Activated CD4-positive, alpha-beta T cell treated with anti-CD3 and anti-CD28 coated beads for 36 hours (primary cell): Measurements from ENCODE around the gene CDHR4. TPM values are rescaled to one million over a fixed set of nuclear protein-coding genes. Genes with fewer than 3 reads are reported as not detected.
"Not testable (repeated sequence)": the region's sequence is repeated elsewhere in the genome, so short reads cannot be mapped to it uniquely, and the experiment has no call there.

Experiments
- ATAC-seq: fragments of 200-7000 bp; cut with Tn5 transposase; one replicate; pipeline ENCODE4 v1.10.0; 2021; ENCODE audit warnings: mild to moderate bottlenecking, moderate library complexity
- CTCF ChIA-PET: fragments of 350-600 bp; sonication (Branson Sonifier 250); formaldehyde crosslinking; loops from one replicate; lab custom pipeline; 2021; ENCODE audit warnings: antibody characterized with exemption; lab: Charles Lee
- POLR2A ChIA-PET: fragments of 350-600 bp; sonication (Branson Sonifier 250); formaldehyde crosslinking; loops from one replicate; lab custom pipeline; 2021; ENCODE audit warnings: antibody characterized with exemption, inconsistent platforms; lab: Charles Lee
- DNase-seq: peaks from one replicate; pipeline ENCODE4 v3.0.0-alpha.2; 2020
- H3K27ac Mint-ChIP-seq: one replicate; pipeline ENCODE4 v1.8.0; 2021; ENCODE audit warnings: mixed read lengths
- H3K27me3 Mint-ChIP-seq: one replicate; pipeline ENCODE4 v1.8.0; 2021; ENCODE audit warnings: mixed read lengths
- H3K36me3 Mint-ChIP-seq: one replicate; pipeline ENCODE4 v1.8.0; 2021; ENCODE audit warnings: low read depth, mixed read lengths
- H3K4me1 Mint-ChIP-seq: one replicate; pipeline ENCODE4 v1.8.0; 2021; ENCODE audit warnings: mixed read lengths
- H3K4me3 Mint-ChIP-seq: one replicate; pipeline ENCODE4 v1.8.0; 2021; ENCODE audit warnings: mild to moderate bottlenecking, moderate library complexity, mixed read lengths
- H3K9me3 Mint-ChIP-seq: one replicate; pipeline ENCODE4 v1.8.0; 2021; ENCODE audit warnings: low read depth, mixed read lengths
- intact Hi-C, 2 experiments: fragments of 100-400 bp; cut with DNase I in 1 of 2; cut with micrococcal nuclease in 1 of 2; formaldehyde crosslinking; loops; one replicate each; pipeline versions ENCODE4 v1.14.2 to v1.15.1; 2022 to 2024; cut with DNase I, micrococcal nuclease
- total RNA-seq, 2 experiments: library from RNA; stranded (reverse); gene quantifications; one replicate each; pipeline ENCODE4 v1.2.3, GENCODE V29; 2021

The CDHR4 gene
- total RNA-seq, 2 experiments from 2014 or later, result 0.32 TPM; not detected in 1

DNA sequence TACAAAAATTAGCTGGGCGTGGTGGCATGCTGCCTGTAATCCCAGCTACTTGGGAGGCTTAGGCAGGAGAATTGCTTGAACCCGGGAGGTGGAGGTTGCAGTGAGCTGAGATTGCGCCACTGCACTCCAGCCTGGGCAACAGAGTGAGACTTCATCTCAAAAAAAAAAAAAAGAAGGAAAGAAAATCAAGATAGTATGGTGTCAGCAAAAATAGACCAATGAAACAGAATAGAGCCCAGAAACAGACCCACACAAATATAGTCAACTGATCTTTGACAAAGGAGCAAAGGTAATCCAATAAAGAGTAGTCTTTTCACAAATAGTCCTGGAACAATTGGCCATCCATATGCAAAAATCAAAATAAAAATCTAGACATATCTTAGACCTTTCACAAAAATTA, 23.5 kb upstream of the CDHR4 start:
- H3K4me3 Mint-ChIP-seq, DNase-seq, POLR2A ChIA-PET, H3K9me3 Mint-ChIP-seq, H3K4me1 Mint-ChIP-seq, ATAC-seq, H3K36me3 Mint-ChIP-seq, intact Hi-C loops, H3K27me3 Mint-ChIP-seq, CTCF ChIA-PET, H3K27ac Mint-ChIP-seq: not testable (repeated sequence)

DNA sequence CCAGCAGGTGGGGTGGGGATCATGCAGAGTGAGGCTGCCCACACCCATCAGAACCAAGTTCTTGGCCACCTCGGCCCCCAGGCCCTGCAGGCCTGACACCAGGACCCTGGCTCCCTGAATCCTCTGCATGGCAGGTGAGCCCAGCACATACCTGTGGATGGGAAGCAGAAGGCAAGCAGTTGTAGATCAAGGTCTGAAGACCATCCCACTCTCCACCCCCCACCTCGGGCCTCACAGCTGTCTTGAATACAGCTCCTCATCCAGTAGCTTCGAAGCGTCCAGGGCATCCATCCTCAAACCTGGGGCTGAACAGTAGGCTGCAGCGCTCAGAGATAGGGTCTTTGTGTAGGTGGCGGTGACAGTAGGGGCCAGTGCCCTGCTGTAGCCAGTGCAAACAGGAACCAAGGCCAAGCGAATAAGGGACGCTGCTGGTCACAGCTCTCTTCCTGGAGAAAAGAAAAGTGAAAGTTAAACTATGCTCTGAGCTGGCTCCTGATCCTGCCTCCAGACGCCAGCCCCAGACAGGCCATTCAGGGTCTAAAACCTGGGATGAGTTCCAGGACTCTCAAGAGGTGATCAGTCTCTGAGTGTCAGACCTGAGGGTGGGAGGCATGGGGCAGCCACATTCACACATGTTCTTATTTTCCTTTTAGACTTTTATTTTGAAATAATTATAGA, 14.0 kb upstream of the CDHR4 start, which contains the start of gene UBA7:
TSS of gene UBA7 (minus strand) at position 457 of the 678 bp plus-strand sequence. CDS start at position 291, 166 bp downstream.
- ChIA-PET CTCF (interaction anchor here (0.6 to 4.7 kb wide), 4 partner anchors 9 to 1143 kb away, joined by 3 to 27 read pairs (median 15); partner anchors contain the start of gene INKA1), POLR2A (interaction anchor here (0.6 to 2.4 kb wide), 5 partner anchors 9 to 397 kb away, joined by 3 to 16 read pairs (median 3); partner anchors contain the start of genes GMPPB and INKA1)
- peaks cover 14% of the 10 kb centered on the region for H3K4me1 Mint-ChIP-seq
- H3K4me3 Mint-ChIP-seq, result peak within 1 kb of the TSS; percentile 89
- peak within 1 kb of the TSS; percentile 95 for H3K27ac Mint-ChIP-seq
- H3K27me3 Mint-ChIP-seq, result no peaks in the 10 kb centered on the region
- peak; percentile 92 for ATAC-seq
- H3K9me3 Mint-ChIP-seq, result no peaks in the 10 kb centered on the region
- H3K36me3 Mint-ChIP-seq, result peaks cover 10% of the 10 kb centered on the region
- intact Hi-C loops, result loop anchor here in 1 of 2 experiments (1.0 kb wide), 2 partner anchors 10 to 43 kb away; partner anchors contain the start of genes INKA1 and TRAIP
- DNase-seq, result peak; percentile 62

DNA sequence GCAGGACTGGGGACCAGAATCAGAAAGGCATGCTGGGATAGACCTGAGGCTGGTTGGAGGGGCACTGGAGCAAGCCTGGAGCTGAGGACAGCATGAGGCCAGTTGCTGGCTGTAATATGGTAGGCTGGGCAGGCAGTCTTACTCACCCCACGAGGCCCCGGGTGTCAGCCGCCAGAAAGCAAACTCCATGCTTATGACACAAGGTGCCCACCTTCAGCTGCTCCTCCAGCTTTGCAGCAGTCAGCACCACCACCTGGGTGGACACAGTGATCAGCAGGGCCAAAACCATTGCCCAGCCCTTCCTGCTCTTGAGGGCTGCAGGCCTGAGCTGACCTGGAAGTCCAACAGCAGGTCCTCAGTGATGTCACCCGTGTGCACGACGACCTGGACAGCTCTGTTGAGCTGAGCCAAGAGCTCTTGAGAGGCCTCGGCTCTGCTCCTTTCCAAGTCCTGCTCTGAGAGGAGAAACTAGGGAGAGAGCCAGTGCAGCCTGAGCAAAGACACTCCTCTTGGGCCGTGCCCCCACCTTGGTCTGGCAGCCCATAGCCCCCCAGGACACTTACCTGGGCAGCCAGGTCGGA, 13.3 kb upstream of the CDHR4 start:
- CTCF ChIA-PET, result interaction anchor here (0.6 to 4.7 kb wide), 5 partner anchors 8 to 1142 kb away, joined by 3 to 27 read pairs (median 6); partner anchors contain the start of gene INKA1
- no peak for DNase-seq
- Mint-ChIP-seq H3K4me3 (peak overlapping the region; percentile 89), H3K27ac (peak overlapping the region; percentile 95), H3K36me3 (peaks cover 10% of the 10 kb centered on the region), H3K4me1 (peaks cover 14% of the 10 kb centered on the region), H3K27me3 (no peaks in the 10 kb centered on the region), H3K9me3 (no peaks in the 10 kb centered on the region)
- ATAC-seq, result peak; percentile 7
- POLR2A ChIA-PET, result interaction anchor here (0.6 to 2.4 kb wide), 4 partner anchors 9 to 1170 kb away, joined by 3 to 16 read pairs (median 3); partner anchors contain the start of gene INKA1
- intact Hi-C loops, result loop anchor here in 1 of 2 experiments (1.0 kb wide), 1 partner anchor 43 kb away; the partner anchor contains the start of gene TRAIP

DNA sequence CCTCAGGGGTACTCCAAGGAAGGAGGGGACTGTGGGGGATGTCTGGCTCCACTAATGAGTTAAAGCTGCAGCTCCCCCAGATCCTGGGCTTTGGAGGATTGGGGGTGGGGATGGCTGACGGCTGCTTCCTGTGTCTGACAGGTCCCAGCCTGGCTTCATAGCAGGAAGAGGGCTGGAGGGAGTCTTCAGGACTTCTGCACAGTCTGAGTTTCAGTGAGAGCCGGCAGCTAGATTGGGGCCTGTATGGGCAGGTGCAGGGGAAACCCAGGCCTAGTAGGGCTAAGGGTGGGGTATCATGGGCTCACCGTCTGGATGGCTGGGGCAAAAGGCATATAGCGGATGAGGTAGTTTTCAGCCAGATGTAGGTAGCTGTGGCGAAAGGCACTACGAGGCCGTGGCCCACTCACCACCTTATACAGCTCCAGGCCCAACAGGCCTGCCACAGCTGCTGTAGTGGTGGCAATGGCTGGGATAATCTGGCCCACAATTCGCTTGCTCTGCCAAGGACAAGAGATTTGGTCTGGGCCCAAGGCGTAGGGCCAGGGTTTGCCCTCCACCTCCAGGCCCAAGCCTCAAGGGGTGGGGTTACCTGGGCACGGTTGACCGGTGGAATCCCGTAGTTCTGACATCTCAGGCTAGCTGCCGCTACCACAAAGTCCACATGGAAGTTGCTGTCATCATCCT, 7.9 kb upstream of the CDHR4 start:
- H3K27ac Mint-ChIP-seq, result no peak overlapping the region

DNA sequence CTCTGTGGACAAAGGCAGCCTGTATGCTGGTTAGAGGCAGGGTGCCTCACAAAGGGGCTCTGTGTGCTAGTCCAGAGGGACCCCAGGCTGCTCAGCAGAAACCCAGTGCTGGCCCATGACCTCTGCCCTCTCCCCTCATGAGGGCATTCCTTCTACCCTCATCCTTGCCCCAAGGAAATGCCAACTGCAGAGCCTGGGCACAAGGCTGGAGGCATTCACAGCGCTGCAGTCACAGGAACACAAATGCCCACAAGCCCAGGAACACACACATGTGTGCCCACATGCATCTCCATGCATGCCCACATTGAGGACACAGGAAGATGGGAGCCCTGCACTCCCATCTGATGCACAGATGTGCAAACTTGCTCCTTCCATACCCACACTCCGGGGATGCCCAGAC, 7.2 kb upstream of the CDHR4 start:
- intact Hi-C loops, result no loop called here
- no peak overlapping the region for H3K4me3 Mint-ChIP-seq
- DNase-seq, result no peak
- ChIA-PET CTCF (interaction anchor here (1.3 to 5.2 kb wide), 2 partner anchors 32 to 87 kb away, joined by 4 to 56 read pairs; partner anchors contain the start of gene AMIGO3), POLR2A (interaction anchor here (0.6 kb wide), 1 partner anchor 13 kb away, joined by 3 read pairs; no protein-coding TSS in a partner anchor)
- H3K27me3 Mint-ChIP-seq, result peaks cover 2% of the 10 kb centered on the region
- H3K9me3 Mint-ChIP-seq, result no peaks in the 10 kb centered on the region
- H3K36me3 Mint-ChIP-seq, result peaks cover 7% of the 10 kb centered on the region
- H3K4me1 Mint-ChIP-seq, result peaks cover 40% of the 10 kb centered on the region
- no peak overlapping the region for H3K27ac Mint-ChIP-seq
- no peak for ATAC-seq

More for the DNA sequence above, 7.9 kb upstream of the CDHR4 start:
- DNase-seq (no peak), ATAC-seq (no peak)
- Mint-ChIP-seq H3K4me1 (peaks cover 37% of the 10 kb centered on the region), H3K36me3 (peaks cover 7% of the 10 kb centered on the region), H3K9me3 (no peaks in the 10 kb centered on the region), H3K27me3 (no peaks in the 10 kb centered on the region), H3K4me3 (no peak overlapping the region)
- ChIA-PET POLR2A (no interaction called here), CTCF (interaction anchor here (0.5 to 2.4 kb wide), 4 partner anchors 32 to 729 kb away, joined by 4 to 10 read pairs (median 4); partner anchors contain the start of gene AMIGO3)
- intact Hi-C loops, result no loop called here

DNA sequence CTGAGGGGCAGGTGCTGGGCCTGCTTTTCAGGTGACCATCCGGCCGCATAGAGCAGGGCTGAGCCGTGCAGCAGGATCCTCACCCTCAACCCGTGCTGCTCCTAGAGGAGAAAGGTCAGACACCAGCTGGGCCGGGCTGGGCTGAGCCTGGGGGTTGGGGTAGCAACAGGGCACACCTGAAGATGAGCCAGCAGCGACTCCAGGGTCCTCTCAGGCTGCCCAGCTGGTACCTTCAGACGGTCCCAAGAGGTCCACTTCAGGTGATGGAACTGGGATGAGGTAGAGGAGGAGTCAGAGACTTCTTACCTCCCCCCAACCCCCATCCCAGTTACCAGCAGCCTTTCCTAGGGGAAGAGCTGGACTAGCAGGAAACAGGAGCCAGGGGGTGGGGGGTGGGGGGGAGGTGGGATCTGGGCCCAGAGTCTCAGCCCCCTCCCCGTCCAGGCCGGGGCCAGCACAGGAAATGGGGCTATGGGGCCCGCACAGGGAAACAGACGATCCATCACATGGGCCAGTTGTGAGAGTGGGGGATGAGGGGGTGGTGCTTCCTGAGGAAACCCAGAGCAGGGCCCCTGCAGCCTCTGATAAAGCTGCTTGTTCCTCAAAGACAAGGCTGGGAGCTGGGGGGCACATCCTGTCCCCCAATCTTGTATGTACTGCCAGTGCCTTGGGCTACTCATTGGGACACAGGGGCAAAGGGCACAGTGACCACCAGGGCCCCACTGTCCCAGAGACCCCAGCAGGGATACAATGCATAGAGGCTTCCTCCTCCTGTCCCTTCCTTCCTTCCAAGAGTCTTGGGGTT, 6.4 kb upstream of the CDHR4 start:
- Mint-ChIP-seq H3K27ac (no peak overlapping the region), H3K27me3 (peaks cover 8% of the 10 kb centered on the region), H3K4me3 (no peak overlapping the region), H3K4me1 (peaks cover 42% of the 10 kb centered on the region), H3K36me3 (peaks cover 6% of the 10 kb centered on the region), H3K9me3 (no peaks in the 10 kb centered on the region)
- CTCF ChIA-PET, result interaction anchor here (1.0 to 5.2 kb wide), 2 partner anchors 33 to 295 kb away, joined by 3 to 56 read pairs; no protein-coding TSS in a partner anchor
- intact Hi-C loops, result no loop called here
- ATAC-seq (no peak), DNase-seq (peak; percentile 61)
- POLR2A ChIA-PET, result interaction anchor here (0.6 kb wide), 1 partner anchor 14 kb away, joined by 3 read pairs; no protein-coding TSS in a partner anchor

DNA sequence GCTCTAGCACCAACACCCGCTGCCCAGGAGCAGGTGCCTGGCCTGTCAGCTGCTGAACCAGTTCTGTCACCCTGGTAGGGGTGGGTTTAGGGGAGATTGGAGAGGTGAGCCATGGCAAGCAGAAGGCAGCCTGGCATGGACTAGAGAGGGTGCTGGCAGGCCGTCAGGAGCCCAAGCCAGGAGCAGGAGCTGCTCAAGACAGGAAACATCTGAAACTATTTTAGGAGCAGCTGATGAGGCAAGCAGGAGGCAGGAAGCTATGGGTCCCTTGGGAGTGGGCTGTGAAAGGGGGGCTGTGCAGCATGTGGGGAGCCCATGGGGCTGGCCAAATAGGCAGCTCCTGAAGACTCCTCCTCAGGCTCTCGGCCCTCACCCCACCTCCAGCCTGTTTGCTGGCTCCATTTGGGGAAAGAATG, 5.7 kb upstream of the CDHR4 start:
- intact Hi-C loops, result no loop called here
- peaks cover 42% of the 10 kb centered on the region for H3K4me1 Mint-ChIP-seq

DNA sequence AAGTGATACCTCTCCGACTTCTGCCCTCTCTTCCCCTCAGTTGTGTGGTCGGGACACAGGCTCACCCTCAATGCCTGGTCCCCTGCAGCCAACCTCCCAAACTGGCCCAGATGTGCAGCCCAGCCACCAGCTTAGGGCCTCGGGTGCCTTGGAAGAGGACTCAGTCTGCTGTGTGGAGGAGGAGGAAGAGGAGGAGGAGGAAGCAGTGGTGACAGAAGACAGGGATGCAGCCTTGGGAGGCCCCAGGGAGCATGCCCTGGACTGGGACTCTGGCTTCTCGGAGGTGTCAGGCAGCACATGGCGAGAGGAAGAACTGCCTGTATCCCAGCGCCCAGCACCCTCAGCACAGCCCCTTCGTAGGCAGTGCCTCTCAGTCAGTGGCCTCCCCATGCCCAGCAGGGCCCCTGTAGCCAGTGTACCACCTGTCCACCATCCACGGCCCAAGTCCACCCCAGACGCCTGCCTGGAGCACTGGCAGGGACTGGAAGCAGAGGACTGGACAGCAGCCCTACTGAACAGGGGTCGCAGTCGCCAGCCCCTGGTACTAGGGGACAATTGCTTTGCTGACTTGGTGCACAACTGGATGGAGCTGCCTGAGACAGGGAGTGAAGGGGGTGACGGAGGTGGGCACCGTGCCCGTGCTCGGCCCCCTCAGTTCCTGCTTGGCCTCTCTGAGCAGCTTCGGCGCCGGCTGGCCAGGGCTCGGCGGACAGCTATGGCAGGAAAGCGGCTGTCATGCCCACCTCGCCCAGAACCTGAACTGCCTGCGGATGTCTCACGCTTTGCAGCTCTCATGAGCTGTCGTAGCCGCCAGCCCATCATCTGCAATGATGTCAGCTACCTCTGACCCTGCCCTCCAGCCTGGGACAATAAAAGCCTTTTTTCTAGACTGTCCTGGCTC, 4.7 kb upstream of the CDHR4 start:
- Mint-ChIP-seq H3K4me1 (peaks cover 42% of the 10 kb centered on the region), H3K27ac (no peak overlapping the region), H3K36me3 (no peaks in the 10 kb centered on the region), H3K9me3 (no peaks in the 10 kb centered on the region), H3K4me3 (peak overlapping the region; percentile 79), H3K27me3 (peaks cover 10% of the 10 kb centered on the region)
- ChIA-PET CTCF (interaction anchor here (0.5 to 5.2 kb wide), 13 partner anchors 9 to 377 kb away, joined by 3 to 56 read pairs (median 4); partner anchors contain the start of genes IP6K1 and UBA7), POLR2A (interaction anchor here (2.9 kb wide), 1 partner anchor 9 kb away, joined by 16 read pairs; the partner anchor contains the start of gene UBA7)
- no peak for ATAC-seq
- intact Hi-C loops, result loop anchor here in 1 of 2 experiments (5.0 kb wide), 1 partner anchor 103 kb away; no protein-coding TSS in a partner anchor
- no peak for DNase-seq

More for the DNA sequence above, 5.7 kb upstream of the CDHR4 start:
- Mint-ChIP-seq H3K27me3 (peaks cover 10% of the 10 kb centered on the region), H3K27ac (peak overlapping the region; percentile 55), H3K4me3 (no peak overlapping the region), H3K36me3 (peaks cover 5% of the 10 kb centered on the region), H3K9me3 (no peaks in the 10 kb centered on the region)
- ChIA-PET CTCF (interaction anchor here (0.5 to 5.2 kb wide), 7 partner anchors 8 to 295 kb away, joined by 3 to 56 read pairs (median 4); partner anchors contain the start of gene UBA7), POLR2A (interaction anchor here (2.9 kb wide), 1 partner anchor 8 kb away, joined by 16 read pairs; the partner anchor contains the start of gene UBA7)
- no peak for ATAC-seq
- no peak for DNase-seq

DNA sequence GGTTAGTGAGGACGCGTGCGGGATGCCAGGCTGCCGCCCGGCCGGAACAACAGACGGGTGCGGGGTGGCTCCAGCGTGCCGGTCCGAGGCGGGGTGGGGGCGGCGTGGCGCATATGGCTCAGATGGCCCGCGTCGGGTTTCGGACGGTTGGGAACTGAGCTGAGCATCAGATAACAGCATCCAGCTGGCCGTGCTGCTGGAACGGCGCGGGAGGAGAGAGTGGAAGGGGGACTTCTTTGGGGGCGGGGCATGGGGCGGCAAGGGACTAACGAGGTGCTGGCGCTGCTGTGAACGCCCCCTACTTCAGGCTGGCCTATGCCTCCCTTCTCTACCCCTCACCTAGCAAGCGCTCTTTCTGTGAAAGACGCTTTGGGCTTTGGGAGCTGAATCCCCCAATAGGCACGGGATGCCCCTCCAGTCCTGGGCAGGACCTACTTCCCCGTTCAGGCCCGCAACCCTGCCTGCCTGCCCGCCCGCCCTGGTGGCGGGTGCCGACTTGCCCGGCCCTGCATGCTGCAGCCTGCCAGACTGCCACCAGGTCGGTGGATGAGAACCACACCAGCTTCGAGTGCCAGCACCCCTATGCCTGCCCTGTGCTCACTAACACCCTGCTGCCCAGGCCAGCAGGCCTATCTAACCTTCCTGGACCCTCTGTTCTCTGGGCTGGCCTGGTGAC, 3.9 kb upstream of the CDHR4 start:
- Mint-ChIP-seq H3K9me3 (no peaks in the 10 kb centered on the region), H3K4me3 (peak overlapping the region; percentile 79), H3K36me3 (no peaks in the 10 kb centered on the region), H3K4me1 (peaks cover 42% of the 10 kb centered on the region), H3K27me3 (peaks cover 10% of the 10 kb centered on the region), H3K27ac (no peak overlapping the region)
- ATAC-seq (peak; percentile 14), DNase-seq (peak; percentile 63)
- CTCF ChIA-PET, result interaction anchor here (0.5 to 5.2 kb wide), 20 partner anchors 9 to 1872 kb away, joined by 3 to 56 read pairs (median 4); partner anchors contain the start of genes IP6K1 and UBA7
- POLR2A ChIA-PET, result interaction anchor here (0.6 to 2.9 kb wide), 2 partner anchors 9 to 37 kb away, joined by 4 to 16 read pairs; partner anchors contain the start of gene UBA7
- intact Hi-C loops, result loop anchor here (1.0 to 5.0 kb wide), 8 partner anchors 11 to 423 kb away; partner anchors contain the start of genes APEH (in 1 of the 2), DAG1 (in 1 of the 2) and IP6K1 (in 1 of the 2)
